GM21528 (cell line): ENCODE data around the gene CRYL1.

Experiments
- ATAC-seq: cut with Tn5 transposase; IDR thresholded peaks from one replicate; pipeline ENCODE4 v1.9.1; 2021; ENCODE audit warnings: mild to moderate bottlenecking, moderate library complexity; ENCODE audit not compliant: unreplicated experiment, low FRiP score

The CRYL1 gene, protein sequence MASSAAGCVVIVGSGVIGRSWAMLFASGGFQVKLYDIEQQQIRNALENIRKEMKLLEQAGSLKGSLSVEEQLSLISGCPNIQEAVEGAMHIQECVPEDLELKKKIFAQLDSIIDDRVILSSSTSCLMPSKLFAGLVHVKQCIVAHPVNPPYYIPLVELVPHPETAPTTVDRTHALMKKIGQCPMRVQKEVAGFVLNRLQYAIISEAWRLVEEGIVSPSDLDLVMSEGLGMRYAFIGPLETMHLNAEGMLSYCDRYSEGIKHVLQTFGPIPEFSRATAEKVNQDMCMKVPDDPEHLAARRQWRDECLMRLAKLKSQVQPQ

DNA sequence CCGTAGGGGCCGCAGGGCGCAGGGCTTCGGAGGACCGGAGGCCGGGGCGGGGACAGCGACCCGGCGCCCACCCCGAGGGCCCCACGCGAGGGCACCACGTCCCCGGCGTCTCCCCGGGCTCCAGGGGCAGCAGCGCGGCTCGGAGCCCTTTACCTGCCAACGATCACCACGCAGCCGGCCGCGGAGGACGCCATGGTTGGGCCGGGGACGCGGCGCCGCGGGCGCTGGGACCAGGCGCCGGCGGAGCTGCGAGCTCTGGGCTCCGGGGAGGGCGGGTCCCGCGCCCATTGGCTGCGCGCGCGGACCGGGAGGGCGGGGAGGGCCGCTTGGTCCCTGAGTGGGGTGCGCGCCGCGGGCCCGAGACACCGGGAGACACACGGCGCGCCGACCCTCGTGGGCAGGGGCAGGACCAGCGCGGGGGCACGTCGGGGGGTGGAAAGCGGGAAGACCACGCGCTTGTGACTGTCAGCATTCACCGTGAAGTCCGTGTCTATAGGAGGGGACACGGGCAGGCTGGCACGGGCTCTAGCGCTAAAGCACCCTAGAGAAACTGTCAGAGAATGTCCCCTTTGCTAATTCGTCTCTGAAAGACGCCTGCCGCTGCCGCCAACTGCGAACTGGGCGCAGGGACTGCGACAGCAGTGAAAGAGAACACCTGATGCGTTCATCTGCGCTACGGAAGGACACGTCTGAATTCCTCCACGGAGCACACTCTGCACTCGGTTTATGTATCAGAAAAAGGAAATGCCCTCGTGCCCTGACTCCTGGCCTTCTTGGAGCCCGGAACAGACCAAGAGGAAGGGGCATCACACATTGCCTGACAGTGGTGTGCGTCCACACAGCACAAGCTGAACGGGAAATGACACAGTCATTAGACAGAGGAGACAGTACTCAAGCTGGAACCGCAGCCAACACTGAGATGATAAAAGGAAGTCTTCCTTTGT is at the start of gene CRYL1:
Gene CRYL1, minus strand, starts transcription at position 257 of the 944 bp plus-strand sequence. Its CDS starts 63 bp downstream, at position 194.
- ATAC-seq = peak; percentile 88

DNA sequence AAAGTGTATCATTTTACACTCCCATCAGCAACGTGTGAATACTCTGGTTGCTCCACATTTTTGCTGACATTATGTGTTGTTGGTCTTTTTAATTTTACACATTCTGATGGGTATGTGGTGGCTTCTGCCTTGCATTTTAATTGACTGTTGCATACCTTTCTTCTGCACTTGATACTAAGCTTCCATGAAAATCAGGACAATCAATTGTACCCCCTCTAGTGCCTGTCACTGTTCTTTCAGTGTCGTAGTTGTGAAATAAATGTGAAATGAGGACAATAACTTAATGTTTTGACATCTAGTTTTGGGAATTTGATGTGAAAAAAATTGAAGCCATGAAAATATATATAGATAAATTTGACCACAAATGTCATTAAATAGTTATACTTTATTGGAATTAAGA is 48.0 kb upstream of the CRYL1 start:
- ATAC-seq = no peak

DNA sequence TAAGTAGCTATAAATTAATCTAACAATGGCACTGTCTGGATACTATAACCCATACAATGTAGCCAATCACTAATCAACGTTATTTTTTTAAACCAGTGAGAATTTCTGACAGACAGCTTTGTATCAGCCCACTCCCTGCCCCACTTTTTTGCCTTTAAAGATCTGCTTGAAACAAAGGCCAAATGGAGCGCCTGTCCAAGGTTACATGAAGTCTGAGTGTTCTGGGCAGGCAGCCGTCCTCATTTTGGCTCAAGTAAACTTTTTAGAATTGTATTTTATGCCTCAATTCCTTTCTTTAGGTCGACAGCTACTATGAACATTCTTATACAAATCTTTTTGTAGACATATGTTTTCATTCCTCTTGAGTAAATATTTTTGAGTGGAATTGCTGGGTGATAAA is 47.5 kb upstream of the CRYL1 start:
- ATAC-seq = no peak

DNA sequence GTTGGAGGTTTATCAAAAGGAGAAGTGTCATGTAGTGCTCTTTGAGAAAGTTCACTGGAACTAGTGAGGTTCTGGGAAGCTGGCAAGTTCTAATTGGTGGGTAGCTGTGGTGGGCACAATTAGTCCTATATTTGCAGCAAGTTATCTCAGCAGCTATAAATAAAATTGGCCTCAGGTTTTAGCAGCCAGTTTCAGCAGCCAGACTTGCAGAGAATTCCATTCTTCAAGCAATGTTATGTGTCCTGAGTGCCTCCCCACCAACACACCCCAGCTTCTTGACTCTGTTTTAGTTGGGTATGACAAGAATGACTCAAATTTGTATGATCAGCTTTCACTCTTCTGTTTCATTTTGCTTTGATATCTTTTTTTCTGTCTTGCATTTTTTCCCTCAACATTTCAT is 46.0 kb upstream of the CRYL1 start:
- no peak for ATAC-seq

DNA sequence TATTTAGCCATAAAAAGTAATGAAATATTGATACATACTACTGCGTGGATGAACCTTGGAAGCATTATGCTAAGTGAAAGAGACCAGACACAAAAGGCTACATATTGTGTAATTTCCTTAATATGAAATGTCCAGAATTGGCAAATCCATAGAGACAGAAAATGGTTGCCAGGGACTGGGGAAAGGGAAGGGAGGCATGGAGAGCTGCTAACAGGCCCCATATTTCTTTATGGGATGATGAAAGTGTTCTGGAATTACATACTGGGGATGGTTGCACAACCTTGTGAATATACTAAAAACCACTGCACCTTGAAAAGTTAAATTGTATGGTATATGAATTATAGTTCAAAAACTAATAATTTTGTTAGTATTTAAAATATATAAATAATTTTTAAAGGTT is 44.9 kb upstream of the CRYL1 start:
- no peak for ATAC-seq

DNA sequence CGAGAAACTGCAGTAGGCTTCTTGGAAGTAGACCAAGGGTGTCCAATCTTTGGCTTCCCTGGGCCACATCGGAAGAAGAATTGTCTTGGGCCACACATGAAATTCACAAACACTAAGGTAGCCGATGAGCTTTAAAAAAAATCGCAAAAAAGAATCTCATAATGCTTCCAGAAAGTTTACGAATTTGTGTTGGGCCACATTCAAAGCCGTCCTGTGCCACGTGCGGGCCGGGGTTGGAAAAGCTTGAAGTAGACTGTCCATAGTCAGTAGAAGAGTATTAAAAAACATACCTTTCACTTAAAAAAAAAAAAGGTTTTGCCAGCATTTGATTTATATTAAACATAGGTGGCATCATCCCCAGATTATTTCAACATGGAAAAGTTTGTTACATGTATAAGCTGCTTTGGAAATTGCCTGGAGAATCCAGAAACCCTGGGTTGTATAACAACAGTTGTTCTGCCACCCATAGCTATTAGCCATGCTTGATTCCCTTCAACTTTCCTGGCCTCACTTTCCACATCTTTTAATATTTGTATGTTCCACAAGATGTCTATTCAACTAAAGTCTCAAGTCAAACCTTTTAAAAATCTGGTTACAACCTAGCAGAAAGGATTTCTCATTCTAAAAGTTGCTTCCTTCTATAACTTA is 42.3 kb upstream of the CRYL1 start:
- no peak for ATAC-seq

DNA sequence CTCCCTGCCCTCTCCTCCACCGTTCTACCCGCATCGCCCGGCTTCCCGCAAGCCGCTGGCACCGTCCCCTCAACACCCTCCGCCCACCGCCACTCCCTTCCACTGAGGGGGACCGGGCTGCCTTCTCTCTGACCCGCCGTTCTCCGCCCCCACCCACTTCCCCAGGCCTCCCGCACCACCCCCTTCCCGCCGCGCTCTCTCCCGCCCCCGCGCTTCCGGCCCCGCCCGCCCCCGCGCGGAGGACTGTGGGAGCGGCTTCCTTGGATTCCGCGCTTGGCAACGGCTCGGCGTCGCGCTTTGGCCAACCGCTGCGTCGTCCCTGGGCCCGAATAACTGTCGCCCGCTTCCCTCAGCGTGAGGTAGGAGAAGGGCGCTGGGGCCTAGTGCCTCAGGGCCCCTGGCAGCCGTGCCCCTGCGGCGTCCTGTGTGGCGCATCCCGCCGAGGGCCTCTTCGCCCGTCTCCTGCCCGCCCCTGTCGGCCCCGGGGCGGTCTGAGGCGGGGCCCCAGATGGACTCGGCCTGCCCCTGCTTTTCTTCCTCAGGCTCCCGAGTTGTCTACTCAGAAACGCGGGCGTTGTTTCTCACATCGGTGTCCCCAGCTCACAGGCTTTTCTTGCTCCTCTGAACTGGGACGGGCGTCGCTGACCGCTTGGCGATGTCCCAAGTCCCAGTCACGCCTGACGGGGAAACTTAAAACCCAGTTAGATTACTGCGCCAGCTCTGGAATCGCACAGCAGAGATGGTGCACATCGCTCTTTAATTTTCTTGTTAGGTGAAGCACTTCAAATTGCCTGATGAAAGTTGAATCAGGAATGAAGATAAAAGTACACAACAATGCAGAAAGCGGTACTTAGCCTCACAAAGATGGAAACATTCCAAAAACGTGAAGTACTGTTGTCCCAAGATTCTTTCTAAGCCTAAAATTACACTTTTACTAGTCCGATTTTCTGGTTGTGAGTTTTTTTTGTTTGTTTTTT is 41.5 kb upstream of the CRYL1 start, which contains the start of gene IFT88:
Gene IFT88, plus strand, starts transcription at position 260 of the 977 bp plus-strand sequence. CDS start 7,229 bp downstream, outside the sequence.
- ATAC-seq = peak; percentile 89

DNA sequence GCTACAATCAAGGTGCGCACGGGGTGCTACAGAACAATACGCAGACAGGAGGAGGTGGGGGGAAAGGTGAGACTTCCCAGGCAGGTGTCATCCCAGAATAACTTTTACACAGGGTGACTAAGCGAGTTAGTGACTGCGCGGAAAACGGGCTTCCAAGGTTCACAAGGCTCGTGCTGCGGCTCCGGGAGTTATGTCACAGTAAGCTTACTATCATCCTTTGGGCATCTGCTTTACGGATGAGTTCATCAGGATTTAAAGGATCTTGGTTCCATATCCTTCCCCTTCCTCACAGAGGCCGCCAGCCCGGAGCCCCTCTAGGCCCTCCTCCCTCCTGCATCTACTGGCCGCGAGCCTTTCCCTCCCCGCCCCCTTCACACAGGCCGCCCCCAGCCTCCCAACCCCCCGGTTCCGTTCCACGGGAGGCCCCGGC is 40.8 kb upstream of the CRYL1 start:
- ATAC-seq = peak; percentile 35

DNA sequence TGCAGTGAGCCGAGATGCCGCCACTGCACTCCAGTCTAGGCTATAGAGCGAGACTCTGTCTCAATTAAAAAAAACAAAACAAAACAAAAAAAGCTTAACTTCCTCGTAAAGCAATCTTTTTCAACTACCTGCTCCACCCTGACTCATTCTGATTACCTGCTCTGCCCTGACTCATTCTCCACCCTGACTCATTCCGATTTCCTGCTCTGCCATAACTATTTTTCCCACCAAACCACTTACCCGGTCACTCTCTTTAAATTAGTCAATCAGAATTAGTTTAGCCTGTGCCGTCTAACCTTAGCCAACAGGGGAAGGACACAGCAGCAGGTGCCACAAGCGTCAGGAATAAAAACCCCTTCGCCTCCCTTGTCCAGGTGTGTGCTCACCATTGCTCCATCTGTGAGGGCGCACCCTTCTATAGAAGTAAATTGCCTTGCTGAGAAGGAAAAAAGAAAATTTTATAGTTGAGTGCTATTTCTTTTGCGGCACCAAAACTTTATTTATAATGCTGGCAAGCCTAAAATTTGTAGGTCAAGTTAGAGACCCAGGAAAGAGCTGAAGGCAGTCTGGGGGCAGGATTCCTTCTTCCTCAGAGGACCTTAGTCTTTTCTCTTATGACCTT is 39.6 kb upstream of the CRYL1 start:
- no peak for ATAC-seq

DNA sequence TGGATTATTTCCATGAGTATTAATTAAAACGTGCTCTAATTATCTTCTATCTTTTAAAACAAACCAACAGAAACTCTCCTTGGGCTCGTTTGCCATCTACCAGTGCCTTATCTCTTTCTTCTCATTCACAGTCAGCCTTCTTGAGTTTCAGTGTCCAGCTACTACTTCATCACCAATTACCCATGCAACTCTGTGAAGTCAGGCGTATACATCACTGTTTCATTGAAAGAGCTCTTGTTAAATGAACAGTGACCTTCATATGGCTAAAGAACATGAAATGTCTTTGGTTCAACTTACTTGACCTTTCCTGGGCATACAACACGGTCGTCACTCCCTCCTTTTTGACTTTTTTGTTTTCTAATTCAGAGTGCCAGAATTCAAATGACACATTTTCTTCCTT is 36.1 kb upstream of the CRYL1 start:
- no peak for ATAC-seq

DNA sequence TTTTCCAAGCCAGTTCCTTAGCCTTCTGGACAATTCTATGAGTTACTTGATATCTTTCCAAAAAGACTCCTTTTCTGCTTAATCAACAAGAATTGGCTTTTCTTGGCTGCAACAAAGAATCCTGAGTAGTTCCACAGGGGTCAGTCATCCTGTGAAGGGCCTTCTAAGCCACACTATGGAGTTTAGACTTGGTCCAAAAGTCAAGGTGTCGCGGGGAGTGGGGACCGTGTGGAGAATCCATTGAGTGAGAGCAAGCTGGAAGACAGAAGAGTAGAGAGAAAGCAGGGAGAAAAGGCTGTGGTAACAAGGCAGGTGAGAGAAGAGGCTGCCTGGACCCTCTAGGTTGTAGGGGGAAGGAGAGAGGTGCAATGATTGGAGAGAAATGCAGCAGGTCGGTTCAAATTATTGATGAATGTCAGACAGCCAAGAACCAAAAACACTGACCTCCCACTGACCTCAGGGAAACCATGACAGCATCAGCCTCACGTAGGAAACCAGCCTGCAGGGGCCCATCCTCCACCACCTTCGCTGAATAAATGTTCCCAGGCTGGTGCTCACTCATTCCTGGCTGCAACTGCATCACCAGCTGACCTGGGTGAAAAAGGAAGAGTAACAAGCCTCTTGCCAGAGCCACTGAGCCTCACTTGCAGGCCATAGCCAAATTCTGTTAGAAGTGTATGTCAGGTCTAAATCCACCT is 34.2 kb upstream of the CRYL1 start:
- no peak for ATAC-seq

DNA sequence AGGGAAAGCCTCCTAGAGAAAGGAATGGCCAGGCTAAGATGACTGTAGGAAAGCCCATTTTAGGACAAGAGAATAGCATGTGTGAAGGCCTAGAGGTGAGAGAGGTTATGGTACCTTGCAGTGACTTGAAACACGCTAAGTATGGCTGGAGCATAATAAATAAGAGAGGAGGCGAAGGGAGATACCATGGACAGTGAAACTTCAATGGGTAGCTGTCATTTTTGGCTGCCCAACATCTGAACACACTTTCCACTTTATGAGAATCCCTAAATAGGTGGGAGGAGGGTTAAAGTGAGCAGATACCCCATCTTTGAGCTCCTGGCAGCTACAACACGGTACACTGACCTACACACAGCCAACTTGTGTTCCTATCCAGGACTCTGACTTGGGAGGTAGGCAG is 33.3 kb upstream of the CRYL1 start:
- ATAC-seq = no peak

DNA sequence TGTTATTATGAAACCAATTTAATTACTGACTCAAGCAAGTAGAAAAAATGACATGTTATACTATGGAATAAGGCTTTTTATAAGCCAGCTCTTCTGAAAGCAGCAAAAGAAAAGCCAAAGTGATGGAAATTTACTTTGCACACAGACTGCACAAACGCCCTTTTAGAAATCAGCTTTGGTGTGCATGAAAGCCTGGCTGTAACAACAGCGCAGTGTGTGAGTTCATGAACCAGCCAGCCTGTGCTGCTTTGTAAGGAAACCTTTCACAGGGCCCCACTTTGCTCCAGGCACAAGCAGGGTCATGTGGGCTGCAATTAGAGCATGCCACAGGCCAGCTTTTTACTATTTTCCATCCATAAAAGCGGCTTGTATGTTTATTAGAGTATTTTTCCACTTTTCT is 27.7 kb upstream of the CRYL1 start:
- ATAC-seq = no peak

DNA sequence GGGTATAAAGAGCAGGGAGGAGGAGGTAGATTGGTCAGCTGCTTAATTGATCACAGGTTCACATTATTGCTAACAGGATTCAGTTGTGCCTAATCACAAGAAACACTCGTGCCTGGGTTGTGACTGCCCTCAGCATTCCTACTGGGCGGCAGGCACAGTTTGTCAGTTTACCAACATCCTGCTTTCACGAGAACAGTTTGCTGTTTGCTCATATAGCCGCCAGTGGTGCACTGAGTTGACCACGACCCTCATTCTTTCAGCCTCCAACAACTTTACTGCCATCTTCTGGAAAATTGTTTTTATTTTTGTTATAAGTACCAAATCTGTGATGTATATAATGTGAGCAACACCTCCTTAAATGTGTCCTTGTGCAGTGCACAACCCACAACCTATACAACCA is 25.1 kb upstream of the CRYL1 start:
- no peak for ATAC-seq

DNA sequence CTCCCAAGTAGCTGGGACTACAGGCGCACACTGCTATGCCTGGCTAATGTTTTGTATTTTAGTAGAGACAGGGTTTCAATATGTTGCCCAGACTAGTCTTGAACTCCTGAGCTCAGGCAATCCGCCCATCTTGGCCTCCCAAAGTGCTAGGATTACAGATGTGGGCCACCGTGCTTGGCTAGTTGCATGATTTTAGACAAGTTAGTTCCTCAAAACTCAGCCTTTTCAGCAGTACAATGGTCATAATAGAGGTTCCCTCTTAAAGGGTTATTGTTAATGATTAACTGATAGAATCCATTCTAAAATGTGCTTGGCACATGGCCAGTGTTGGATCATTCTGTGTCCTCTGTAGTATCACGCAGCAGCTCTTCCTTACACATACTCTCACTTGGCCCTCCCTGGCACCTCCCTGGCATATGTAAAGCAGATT is 21.8 kb upstream of the CRYL1 start:
- ATAC-seq = no peak

DNA sequence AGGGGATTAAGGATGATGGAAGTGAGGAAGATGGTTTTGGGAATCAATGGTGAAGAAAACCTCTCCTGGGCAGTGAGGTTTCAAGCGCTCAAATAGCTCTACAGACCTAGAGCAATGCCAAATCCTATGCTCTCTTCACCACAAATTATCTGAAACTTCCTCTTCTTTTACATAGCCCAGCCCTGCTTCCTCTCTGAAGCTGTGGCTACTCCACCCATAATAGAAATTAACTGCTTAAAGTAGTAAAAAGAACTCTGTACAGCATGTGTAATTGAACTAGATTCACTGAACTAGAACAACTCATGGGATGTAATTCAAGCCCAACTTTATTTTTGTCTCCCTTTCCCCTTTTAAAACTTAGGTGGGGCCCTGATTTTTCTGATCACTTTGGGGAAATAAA is 20.9 kb upstream of the CRYL1 start:
- peak; percentile 54 for ATAC-seq

DNA sequence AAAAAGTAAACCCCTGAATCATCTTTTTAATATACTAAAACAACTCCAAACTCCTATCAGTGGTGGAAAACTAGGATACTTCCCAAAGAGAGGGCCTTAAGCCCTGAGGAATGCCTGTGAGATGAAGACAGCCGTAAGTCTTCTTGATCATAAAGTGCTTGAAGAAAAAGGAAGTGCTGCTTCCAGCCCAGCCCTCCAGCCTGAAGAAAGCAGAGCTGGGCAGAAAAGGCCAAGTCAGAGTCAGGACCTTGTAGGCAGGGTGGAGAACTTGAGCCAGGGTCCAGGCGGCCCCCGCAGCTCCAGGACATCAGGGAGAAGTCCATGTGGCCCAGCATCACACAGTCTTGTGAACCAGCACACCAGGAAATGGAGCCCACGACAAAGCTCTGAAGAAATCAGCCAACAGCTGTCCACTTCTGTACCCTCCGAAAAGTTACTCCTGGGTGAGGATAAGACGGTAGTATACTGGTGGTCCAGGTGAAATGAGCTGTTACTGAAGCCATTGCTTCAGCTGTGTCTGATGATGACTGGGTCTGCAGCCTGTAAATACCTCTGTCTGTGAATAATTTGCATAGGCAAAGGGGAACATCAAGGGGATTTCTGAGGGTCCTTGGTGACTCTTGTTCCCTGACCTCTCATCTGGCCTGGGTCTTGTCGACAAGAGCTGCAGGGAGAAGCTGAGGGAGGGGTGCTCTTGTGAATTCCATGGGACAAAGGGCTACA is 18.7 kb upstream of the CRYL1 start:
- no peak for ATAC-seq

DNA sequence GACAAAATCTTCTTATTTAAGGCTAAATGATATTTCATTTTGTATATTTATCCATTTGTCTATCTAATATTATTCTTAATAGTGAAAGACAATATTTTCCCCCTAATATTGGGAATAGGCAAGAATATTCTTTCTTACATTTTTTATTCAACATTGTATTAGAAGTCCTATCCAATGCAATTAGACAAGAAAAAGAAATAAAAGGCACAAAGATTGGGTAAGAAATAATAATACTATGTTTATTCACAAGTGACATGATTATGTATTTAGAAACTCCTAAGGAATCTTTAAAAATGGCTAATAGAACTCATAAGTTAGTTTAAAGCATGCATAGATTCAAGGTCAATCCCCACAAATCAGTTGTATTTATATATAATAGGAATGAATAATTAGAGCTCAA is 11.3 kb upstream of the CRYL1 start:
- ATAC-seq = no peak
